SK-N-SH (cell line): Measurements from ENCODE around the gene TFPI. TPM values are rescaled to one million over a fixed set of nuclear protein-coding genes. Genes with fewer than 3 reads are reported as not detected.

ENCODE experiments used
- CTCF ChIA-PET: fragments of 300-600, 350-600 bp; formaldehyde crosslinking; extraction: SDS; loops from one replicate; lab custom pipeline; 2021; lab: Yijun Ruan, JAX
- POLR2A ChIA-PET: fragments of 350-600 bp; sonication (Branson Sonifier 250); formaldehyde crosslinking; extraction: SDS; loops from one replicate; lab custom pipeline; 2020; ENCODE audit warnings: antibody characterized with exemption, inconsistent platforms; lab: Yijun Ruan, JAX
- DNase-seq: peaks from one replicate; pipeline ENCODE4 v3.0.0; 2012
- H2AFZ ChIP-seq: fragments of 200-600 bp; sonication (generic); 2 replicates; pipeline ENCODE4 v1.8.1; 2016; ENCODE audit warnings: antibody characterized with exemption, mild to moderate bottlenecking, low read depth
- H3F3A ChIP-seq: fragments of 200-600 bp; sonication (generic); replicated peaks from 2 replicates; pipeline ENCODE3; 2016; ENCODE audit warnings: antibody characterized with exemption, mild to moderate bottlenecking; ENCODE audit not compliant: insufficient read depth
- H3K27ac ChIP-seq, 2 experiments: fragments of 200-500 bp in 1 of 2; fragments of 200-600 bp in 1 of 2; sonication (Bioruptor generic) in 1 of 2; sonication (generic), shearing (Covaris generic) in 1 of 2; 2 replicates each; pipeline versions ENCODE4 v1.5.1 to v1.6.1; 2014 to 2016; ENCODE audit warnings: low read depth in 2 of 2, inconsistent platforms in 1 of 2, low read length in 1 of 2, mild to moderate bottlenecking in 1 of 2, mixed read lengths in 1 of 2
- H3K27me3 ChIP-seq: fragments of 200-600 bp; sonication (generic), shearing (Covaris generic); 2 replicates; pipeline ENCODE4 v1.6.1; 2016; ENCODE audit warnings: mixed run types; ENCODE audit not compliant: insufficient read depth
- H3K36me3 ChIP-seq, 2 experiments: fragments of 200-500 bp in 1 of 2; fragments of 200-600 bp in 1 of 2; sonication (Bioruptor generic) in 1 of 2; sonication (generic) in 1 of 2; replicated peaks in 1 of 2; 2 replicates each; pipeline versions ENCODE3 to v1.5.1; 2014 to 2016; ENCODE audit warnings: low read length in 1 of 2, mild to moderate bottlenecking in 1 of 2; ENCODE audit not compliant: insufficient read depth in 2 of 2, control insufficient read depth in 1 of 2
- H3K4me1 ChIP-seq, 2 experiments: fragments of 200-500 bp in 1 of 2; fragments of 200-600 bp in 1 of 2; sonication (Bioruptor generic) in 1 of 2; sonication (generic), shearing (Covaris generic) in 1 of 2; 2 replicates each; pipeline versions ENCODE4 v1.5.1 to v1.6.1; 2014 to 2016; ENCODE audit warnings: low read depth in 1 of 2, low read length in 1 of 2, mixed run types in 1 of 2; ENCODE audit not compliant: insufficient read depth in 2 of 2, control insufficient read depth in 1 of 2
- H3K4me2 ChIP-seq: fragments of 200-600 bp; sonication (generic), shearing (Covaris generic); 2 replicates; pipeline ENCODE4 v1.6.1; 2017; ENCODE audit warnings: mixed run types
- H3K4me3 ChIP-seq, 2 experiments: fragments of 200-500 bp in 1 of 2; fragments of 200-600 bp in 1 of 2; sonication (Bioruptor generic) in 1 of 2; sonication (generic), shearing (Covaris generic) in 1 of 2; 2 replicates each; pipeline versions ENCODE4 v1.5.1 to v1.8.1; 2014 to 2016; ENCODE audit warnings: low read depth in 2 of 2, inconsistent platforms in 1 of 2, low read length in 1 of 2, mild to moderate bottlenecking in 1 of 2, mixed read lengths in 1 of 2, moderate library complexity in 1 of 2
- H3K79me2 ChIP-seq: fragments of 200-600 bp; sonication (generic); 2 replicates; pipeline ENCODE4 v1.8.1; 2017; ENCODE audit warnings: mild to moderate bottlenecking; ENCODE audit not compliant: insufficient read depth
- H3K9ac ChIP-seq: fragments of 200-600 bp; sonication (generic); 2 replicates; pipeline ENCODE4 v1.6.1; 2017; ENCODE audit warnings: mixed run types
- H3K9me2 ChIP-seq: fragments of 200-600 bp; sonication (generic); 2 replicates; pipeline ENCODE4 v1.6.1; 2017; ENCODE audit warnings: mixed run types
- H3K9me3 ChIP-seq: fragments of 200-600 bp; sonication (generic); 2 replicates; pipeline ENCODE4 v1.6.1; 2017; ENCODE audit warnings: mixed run types, mild to moderate bottlenecking, moderate library complexity
- H4K20me1 ChIP-seq: fragments of 200-600 bp; sonication (generic); 2 replicates; pipeline ENCODE4 v1.6.1; 2017; ENCODE audit warnings: mild to moderate bottlenecking, mixed run types; ENCODE audit not compliant: insufficient read depth
- CHD2 ChIP-seq: fragments of 150-350 bp; IDR thresholded peaks from 2 replicates; pipeline ENCODE4 v1.6.1; 2018; ENCODE audit warnings: low read length; ENCODE audit not compliant: partially characterized antibody
- ELF1 ChIP-seq: IDR thresholded peaks from 2 replicates; pipeline ENCODE4 v1.4.0; 2012
- FOSL2 ChIP-seq: IDR thresholded peaks from 2 replicates; pipeline ENCODE4 v1.4.0; 2012; ENCODE audit warnings: low read depth, mild to moderate bottlenecking, moderate library complexity, borderline replicate concordance
- FOXM1 ChIP-seq: IDR thresholded peaks from 2 replicates; pipeline ENCODE4 v1.4.0; 2012; ENCODE audit warnings: low read depth, mild to moderate bottlenecking
- GABPA ChIP-seq: IDR thresholded peaks from 2 replicates; pipeline ENCODE4 v1.4.0; 2012; ENCODE audit warnings: low read depth, mild to moderate bottlenecking
- GATA2 ChIP-seq: sonication (generic); formaldehyde crosslinking; IDR thresholded peaks from 2 replicates; pipeline ENCODE4 v1.5.0; 2020; ENCODE audit warnings: mild to moderate bottlenecking, missing genetic modification reagents
- IRF3 ChIP-seq: fragments of 150-350 bp; IDR thresholded peaks from 2 replicates; pipeline ENCODE4 v1.6.1; 2016; ENCODE audit warnings: mild to moderate bottlenecking, low read depth, low read length
- MEF2A ChIP-seq: IDR thresholded peaks from 2 replicates; pipeline ENCODE4 v1.4.0; 2012; ENCODE audit warnings: low read depth, borderline replicate concordance
- POLR2AphosphoS5 ChIP-seq: IDR thresholded peaks from 2 replicates; pipeline ENCODE4 v1.6.1; 2012; ENCODE audit warnings: low read depth, low read length
- REST ChIP-seq: IDR thresholded peaks from 2 replicates; pipeline ENCODE4 v1.6.1; 2012; ENCODE audit warnings: mild to moderate bottlenecking, low read depth, low read length, moderate library complexity
- RFX5 ChIP-seq: IDR thresholded peaks from 2 replicates; pipeline ENCODE4 v1.6.1; 2012; ENCODE audit warnings: mild to moderate bottlenecking, improper control_type of control experiment, low read length
- RXRA ChIP-seq: IDR thresholded peaks from 2 replicates; pipeline ENCODE4 v1.4.0; 2012; ENCODE audit warnings: low read depth, mild to moderate bottlenecking, borderline replicate concordance
- TAF1 ChIP-seq: IDR thresholded peaks from 2 replicates; pipeline ENCODE4 v1.6.1; 2012; ENCODE audit warnings: low read depth, mild to moderate bottlenecking, low read length, moderate library complexity, borderline replicate concordance
- YY1 ChIP-seq: IDR thresholded peaks from 2 replicates; pipeline ENCODE4 v1.4.0; 2012; ENCODE audit warnings: low read depth, mild to moderate bottlenecking
- polyA plus RNA-seq, 3 experiments: library from polyadenylated mRNA; depleted of rRNA; stranded (reverse); fragments of >200 nt; gene quantifications; 2 replicates each; pipeline ENCODE4 v1.2.3, GENCODE V29; 2012
- TF ChIP-seq, protein P1 (sequence below): IDR thresholded peaks from 2 replicates; pipeline ENCODE4 v1.4.0; 2012; ENCODE audit warnings: low read depth
- TF ChIP-seq, protein P2 (sequence below): fragments of 150-350 bp; IDR thresholded peaks from 2 replicates; pipeline ENCODE4 v1.6.1; 2017; ENCODE audit warnings: antibody characterized with exemption, low read length, low read depth, borderline replicate concordance
- TF ChIP-seq, protein P3 (sequence below): IDR thresholded peaks from 2 replicates; pipeline ENCODE4 v1.4.0; 2012; ENCODE audit warnings: low read depth, borderline replicate concordance

Gene TFPI
- polyA plus RNA-seq, 1 of the 3 experiments (the other 2 are of a cell fraction): 2.1 TPM

GRCh38 chr2:187525163-187525900 lies 28.9 kb downstream of the TFPI start (continued):
- TF ChIP-seq, protein P1, sequence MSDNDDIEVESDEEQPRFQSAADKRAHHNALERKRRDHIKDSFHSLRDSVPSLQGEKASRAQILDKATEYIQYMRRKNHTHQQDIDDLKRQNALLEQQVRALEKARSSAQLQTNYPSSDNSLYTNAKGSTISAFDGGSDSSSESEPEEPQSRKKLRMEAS: no peak

DNA sequence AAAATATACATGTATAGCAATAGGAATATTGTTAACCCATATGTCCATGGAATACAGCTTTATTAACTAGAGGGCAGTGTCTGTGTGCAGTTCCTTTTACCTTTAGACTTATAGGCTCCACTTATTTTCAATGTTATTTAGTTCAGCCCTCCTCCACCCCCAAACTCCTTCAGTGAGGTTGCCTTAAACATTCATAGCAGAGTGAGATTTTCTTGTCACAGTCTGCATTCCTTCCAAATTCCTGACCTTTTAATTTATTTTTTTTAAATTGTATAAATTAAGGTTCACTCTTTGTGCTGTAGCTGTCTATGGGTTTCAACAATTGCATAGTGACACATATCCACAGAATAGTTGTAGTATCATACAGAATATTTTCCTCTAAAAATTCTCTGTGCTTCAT lies 30.9 kb downstream of the TFPI start:
- Histone ChIP-seq H3K9ac (no peak overlapping the region), H3K4me3 (no peak overlapping the region), H3F3A (peaks cover 8% of the 10 kb centered on the region), H3K27me3 (no peaks in the 10 kb centered on the region), H2AFZ (no peak overlapping the region), H3K9me2 (no peaks in the 10 kb centered on the region), H3K79me2 (no peaks in the 10 kb centered on the region), H4K20me1 (no peaks in the 10 kb centered on the region), H3K4me2 (no peak overlapping the region), H3K36me3 (peaks cover 0 to 3% of the 10 kb centered on the region in 2 experiments), H3K9me3 (no peaks in the 10 kb centered on the region), H3K27ac (no peak overlapping the region), H3K4me1 (peaks cover 2 to 18% of the 10 kb centered on the region in 2 experiments; a peak in 3 of 4 replicates)
- ChIA-PET POLR2A (no interaction called here), CTCF (no interaction called here)
- DNase-seq: no peak
- TF ChIP-seq, protein P2, sequence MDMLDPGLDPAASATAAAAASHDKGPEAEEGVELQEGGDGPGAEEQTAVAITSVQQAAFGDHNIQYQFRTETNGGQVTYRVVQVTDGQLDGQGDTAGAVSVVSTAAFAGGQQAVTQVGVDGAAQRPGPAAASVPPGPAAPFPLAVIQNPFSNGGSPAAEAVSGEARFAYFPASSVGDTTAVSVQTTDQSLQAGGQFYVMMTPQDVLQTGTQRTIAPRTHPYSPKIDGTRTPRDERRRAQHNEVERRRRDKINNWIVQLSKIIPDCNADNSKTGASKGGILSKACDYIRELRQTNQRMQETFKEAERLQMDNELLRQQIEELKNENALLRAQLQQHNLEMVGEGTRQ: no peak
- TF ChIP-seq FOXM1 (no peak), IRF3 (no peak), REST (no peak), CHD2 (no peak), MEF2A (no peak), YY1 (no peak), ELF1 (no peak), GABPA (no peak), TAF1 (no peak), RFX5 (no peak), GATA2 (CRISPR knock-in tag) (no peak), RXRA (no peak), POLR2AphosphoS5 (no peak), FOSL2 (no peak)
- TF ChIP-seq, protein P1: no peak
- TF ChIP-seq, protein P3, sequence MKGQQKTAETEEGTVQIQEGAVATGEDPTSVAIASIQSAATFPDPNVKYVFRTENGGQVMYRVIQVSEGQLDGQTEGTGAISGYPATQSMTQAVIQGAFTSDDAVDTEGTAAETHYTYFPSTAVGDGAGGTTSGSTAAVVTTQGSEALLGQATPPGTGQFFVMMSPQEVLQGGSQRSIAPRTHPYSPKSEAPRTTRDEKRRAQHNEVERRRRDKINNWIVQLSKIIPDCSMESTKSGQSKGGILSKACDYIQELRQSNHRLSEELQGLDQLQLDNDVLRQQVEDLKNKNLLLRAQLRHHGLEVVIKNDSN: no peak
